Tibial nerve (tissue), 4 donors: ENCODE data around the gene HSPG2. TPM values are rescaled to one million over a fixed set of nuclear protein-coding genes. Genes with fewer than 3 reads are reported as not detected.

ENCODE experiments used
- DNase-seq, 2 donors: peaks; one replicate each; pipeline ENCODE4 v3.0.0-alpha.2; 2019; ENCODE audit warnings: low spot score in 2 of 2
- H3K27ac ChIP-seq, 4 donors: fragments of 200-600 bp; sonication (generic) in 3 of 4; one replicate each; pipeline ENCODE4 v1.5.1; 2017 to 2019; ENCODE audit warnings: mild to moderate bottlenecking in 1 of 4
- H3K27me3 ChIP-seq, 2 donors: fragments of 200-600 bp; sonication (generic) in 1 of 2; one replicate each; pipeline versions ENCODE4 v1.5.1 to v1.6.0; 2017 to 2019
- H3K36me3 ChIP-seq, 3 donors: fragments of 200-600 bp; sonication (generic); one replicate each; pipeline ENCODE4 v1.5.1; 2018 to 2019
- H3K4me1 ChIP-seq, 4 donors: fragments of 200-600 bp; sonication (generic) in 3 of 4; one replicate each; pipeline ENCODE4 v1.5.1; 2017 to 2019
- H3K4me3 ChIP-seq, 4 donors: fragments of 200-600 bp; sonication (generic) in 3 of 4; one replicate each; pipeline ENCODE4 v1.5.1; 2017 to 2019; ENCODE audit warnings: mild to moderate bottlenecking in 1 of 4, moderate library complexity in 1 of 4
- H3K9me3 ChIP-seq, 4 donors: fragments of 200-600 bp; sonication (generic) in 3 of 4; one replicate each; pipeline ENCODE4 v1.5.1; 2017 to 2019
- CTCF ChIP-seq, 5 experiments: fragments of 200-600 bp in 3 of 5; fragments of 450-650 bp in 2 of 5; sonication (generic) in 3 of 5; IDR thresholded peaks; one replicate each; pipeline ENCODE4 v1.5.1; 2016 to 2019; ENCODE audit warnings: antibody characterized with exemption in 5 of 5, mild to moderate bottlenecking in 3 of 5, moderate library complexity in 2 of 5
- EP300 ChIP-seq, 2 donors: sonication (generic); formaldehyde crosslinking; IDR thresholded peaks; one replicate each; pipeline ENCODE4 v1.6.1; 2017; ENCODE audit warnings: antibody characterized with exemption in 2 of 2, mild to moderate bottlenecking in 1 of 2
- POLR2A ChIP-seq, 2 donors: fragments of 450-650 bp; IDR thresholded peaks; one replicate each; pipeline ENCODE4 v1.6.1; 2017; ENCODE audit warnings: antibody characterized with exemption in 2 of 2, mild to moderate bottlenecking in 2 of 2, moderate library complexity in 2 of 2
- WGBS, 2 donors: methylation state at CpG; one replicate each; pipeline ENCODE4 v1.1.5; 2018; 5-methylcytosine and 5-hydroxymethylcytosine counted together
- total RNA-seq, 4 donors: library from RNA; depleted of rRNA; stranded (reverse); fragments of >200 nt; gene quantifications; one replicate each; pipeline ENCODE4 v1.1.0, GENCODE V29; 2016

Gene HSPG2
- total RNA-seq, 4 donors from 2014 or later, result 292 to 486 (median 404) TPM

GRCh38 chr1:21916447-21917238 is 20.5 kb downstream of the HSPG2 start:
- Histone ChIP-seq H3K36me3 (peaks cover 0 to 8% (median 0%) of the 10 kb centered on the region in 3 donors), H3K9me3 (no peaks in the 10 kb centered on the region), H3K27ac (peak overlapping the region in 2 of 4 donors; percentile 95 to 97), H3K27me3 (no peaks in the 10 kb centered on the region), H3K4me1 (peaks cover 0 to 100% (median 66%) of the 10 kb centered on the region in 4 donors), H3K4me3 (no peak overlapping the region)
- no peak for DNase-seq
- TF ChIP-seq EP300 (IDR thresholded peaks at IDR 0.05) (peak in 1 of 2 donors; percentile 4), POLR2A (IDR thresholded peaks at IDR 0.05) (no peak), CTCF (IDR thresholded peaks at IDR 0.05) (no peak)
- WGBS, 2 donors, result 79 to 80% methylated on average over 20 of the region's 20 CpGs

GRCh38 chr1:21914880-21915640 is 22.1 kb downstream of the HSPG2 start:
- 20 to 36% methylated on average over 9 to 13 of the region's 21 CpGs for WGBS, 2 donors
- H3K4me1 ChIP-seq, result peaks cover 6 to 100% (median 73%) of the 10 kb centered on the region in 4 donors
- H3K27ac ChIP-seq, result peak overlapping the region; percentile 53 to 97 (median 82)
- DNase-seq, result no peak
- TF ChIP-seq EP300 (IDR thresholded peaks at IDR 0.05), result peak in 1 of 2 donors; percentile 5
- TF ChIP-seq CTCF (IDR thresholded peaks at IDR 0.05), result no peak
- no peak overlapping the region for H3K4me3 ChIP-seq
- H3K9me3 ChIP-seq, result no peaks in the 10 kb centered on the region
- peaks cover 0 to 8% (median 0%) of the 10 kb centered on the region in 3 donors for H3K36me3 ChIP-seq
- H3K27me3 ChIP-seq, result no peaks in the 10 kb centered on the region

DNA sequence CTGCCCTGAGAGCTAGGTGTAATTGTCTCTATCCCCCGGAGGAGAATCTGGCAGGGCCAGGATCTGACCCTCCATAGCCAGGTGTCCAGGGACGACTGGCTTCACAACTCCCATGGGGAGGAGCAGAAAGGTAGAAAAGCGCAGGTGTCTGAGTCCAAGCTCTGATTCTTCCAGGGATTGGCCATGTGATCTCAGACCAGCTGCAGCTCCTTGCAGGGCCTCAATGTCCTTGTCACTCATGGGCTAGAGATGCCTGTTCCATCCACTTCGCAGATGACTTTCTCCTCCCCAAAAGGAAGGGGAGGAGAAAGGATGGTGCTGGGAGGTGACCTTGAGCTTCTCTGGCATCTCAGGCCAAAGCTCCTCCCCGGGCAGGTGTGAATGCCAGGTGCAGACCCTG is 22.7 kb downstream of the HSPG2 start:
- H3K4me3 ChIP-seq, result no peak overlapping the region
- WGBS, 2 donors, result 60 to 65% methylated on average over 5 of the region's 5 CpGs
- H3K9me3 ChIP-seq, result no peaks in the 10 kb centered on the region
- DNase-seq, result no peak
- peaks cover 8 to 100% (median 73%) of the 10 kb centered on the region in 4 donors for H3K4me1 ChIP-seq
- H3K27ac ChIP-seq, result peak overlapping the region; percentile 68 to 97 (median 91)
- TF ChIP-seq POLR2A (IDR thresholded peaks at IDR 0.05) (no peak), CTCF (IDR thresholded peaks at IDR 0.05) (no peak), EP300 (IDR thresholded peaks at IDR 0.05) (no peak)
- H3K27me3 ChIP-seq, result no peaks in the 10 kb centered on the region
- H3K36me3 ChIP-seq, result peaks cover 0 to 8% (median 0%) of the 10 kb centered on the region in 3 donors

DNA sequence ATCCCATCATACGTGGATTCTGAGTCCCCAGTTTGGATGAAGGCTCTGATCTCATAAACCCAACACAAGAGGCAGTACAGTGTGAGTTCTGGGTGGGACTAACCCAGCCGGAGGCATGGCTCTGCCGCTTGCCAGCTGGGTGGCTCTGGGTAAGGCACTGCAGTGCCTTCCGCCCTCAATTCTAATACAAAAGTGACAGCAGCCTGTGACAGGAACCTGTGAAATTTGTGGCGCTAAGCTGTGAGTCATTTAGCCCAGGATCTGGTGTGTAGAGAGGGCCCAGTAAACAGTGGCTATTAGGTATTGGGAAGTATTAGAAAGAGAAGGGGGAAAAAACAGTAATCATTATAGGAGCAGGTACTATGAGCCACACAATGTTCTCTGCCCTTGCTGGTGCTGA is 23.3 kb downstream of the HSPG2 start:
- TF ChIP-seq EP300 (IDR thresholded peaks at IDR 0.05) (no peak), POLR2A (IDR thresholded peaks at IDR 0.05) (no peak), CTCF (IDR thresholded peaks at IDR 0.05) (no peak)
- 30 to 38% methylated on average over 5 of the region's 5 CpGs for WGBS, 2 donors
- Histone ChIP-seq H3K27me3 (no peaks in the 10 kb centered on the region), H3K27ac (peak overlapping the region; percentile 68 to 97 (median 91)), H3K4me3 (no peak overlapping the region), H3K36me3 (peaks cover 0 to 8% (median 0%) of the 10 kb centered on the region in 3 donors), H3K9me3 (no peaks in the 10 kb centered on the region), H3K4me1 (peaks cover 8 to 100% (median 76%) of the 10 kb centered on the region in 4 donors)
- no peak for DNase-seq

- H3K27me3 ChIP-seq, result no peaks in the 10 kb centered on the region
- peaks cover 0 to 2% (median 0%) of the 10 kb centered on the region in 3 donors for H3K36me3 ChIP-seq
- no peaks in the 10 kb centered on the region for H3K9me3 ChIP-seq
- H3K27ac ChIP-seq, result peak overlapping the region; percentile 68 to 97 (median 91)
- no peak overlapping the region for H3K4me3 ChIP-seq
- H3K4me1 ChIP-seq, result peaks cover 8 to 100% (median 80%) of the 10 kb centered on the region in 4 donors
- 34 to 45% methylated on average over 8 of the region's 8 CpGs for WGBS, 2 donors
- DNase-seq, result no peak
- TF ChIP-seq CTCF (IDR thresholded peaks at IDR 0.05) (no peak), EP300 (IDR thresholded peaks at IDR 0.05) (no peak), POLR2A (IDR thresholded peaks at IDR 0.05) (no peak)
Measured at GRCh38 chr1:21913258-21913657, 23.9 kb downstream of the HSPG2 start.
